SU-DHL-6 (cell line): ENCODE results near the gene PDC.

Source experiments
- H2AFZ ChIP-seq: fragments of 200-600 bp; sonication (generic); 2 replicates; pipeline ENCODE4 v1.6.1; 2014; ENCODE audit warnings: low read depth, mild to moderate bottlenecking, moderate library complexity, mixed read lengths, antibody characterized with exemption, low read length; ENCODE audit not compliant: severe bottlenecking
- H3F3A ChIP-seq: fragments of 200-600 bp; shearing (Covaris generic); 2 replicates; pipeline ENCODE4 v1.6.0; 2016; ENCODE audit warnings: antibody characterized with exemption, mild to moderate bottlenecking; ENCODE audit not compliant: insufficient read depth
- H3K27ac ChIP-seq: fragments of 200-600 bp; sonication (generic); 2 replicates; pipeline ENCODE4 v1.5.1; 2016; ENCODE audit warnings: low read depth, mild to moderate bottlenecking, low read length, moderate library complexity, mixed read lengths
- H3K27me3 ChIP-seq: fragments of 200-600 bp; sonication (generic), shearing (Covaris generic); 2 replicates; pipeline ENCODE4 v1.6.0; 2014; ENCODE audit warnings: mild to moderate bottlenecking, low read length
- H3K36me3 ChIP-seq: fragments of 200-600 bp; sonication (generic); 2 replicates; pipeline ENCODE4 v1.6.1; 2014; ENCODE audit warnings: mild to moderate bottlenecking, low read length, mixed read lengths
- H3K4me2 ChIP-seq: fragments of 300-600, 200-600 bp; shearing (Covaris generic), sonication (generic); 2 replicates; pipeline ENCODE4 v1.6.0; 2014; ENCODE audit warnings: low read length, low read depth, mild to moderate bottlenecking; ENCODE audit not compliant: poor library complexity, severe bottlenecking
- H3K4me3 ChIP-seq: fragments of 200-600 bp; sonication (generic); 2 replicates; pipeline ENCODE4 v1.5.1; 2014; ENCODE audit warnings: antibody characterized with exemption, low read length, mild to moderate bottlenecking, mixed read lengths; ENCODE audit not compliant: insufficient read depth, poor library complexity, severe bottlenecking
- H3K79me2 ChIP-seq: fragments of 200-600 bp; sonication (generic); 2 replicates; pipeline ENCODE4 v1.6.1; 2014; ENCODE audit warnings: mild to moderate bottlenecking, low read length, moderate library complexity; ENCODE audit not compliant: insufficient read depth
- H3K9ac ChIP-seq: fragments of 200-600 bp; sonication (generic); 2 replicates; pipeline ENCODE4 v1.7.0; 2014; ENCODE audit warnings: mild to moderate bottlenecking, low read length
- H3K9me2 ChIP-seq: fragments of 200-600 bp; sonication (generic); replicated peaks from 2 replicates; pipeline ENCODE4 v1.6.1; 2014; ENCODE audit warnings: low read length; ENCODE audit not compliant: insufficient read depth
- H3K9me3 ChIP-seq: fragments of 200-600 bp; sonication (generic); 2 replicates; pipeline ENCODE4 v1.6.1; 2014; ENCODE audit warnings: low read length, mixed read lengths; ENCODE audit not compliant: insufficient read depth
- H4K20me1 ChIP-seq: fragments of 200-600 bp; sonication (generic); 2 replicates; pipeline ENCODE4 v1.6.1; 2014; ENCODE audit warnings: low read depth, mild to moderate bottlenecking, antibody characterized with exemption, low read length, moderate library complexity, mixed read lengths
- EZH2phosphoT487 ChIP-seq: fragments of 200-600 bp; sonication (generic), shearing (Covaris generic); conservative IDR thresholded peaks from 2 replicates; pipeline ENCODE4 v1.6.1; 2018; ENCODE audit warnings: mild to moderate bottlenecking, antibody characterized with exemption, low read length, moderate library complexity, mixed read lengths
- TF ChIP-seq, protein P1 (sequence below): fragments of 200-600 bp; sonication (generic); IDR thresholded peaks from one replicate; pipeline ENCODE4 v1.5.1; 2017; ENCODE audit warnings: antibody characterized with exemption, mild to moderate bottlenecking, low read length, moderate library complexity; ENCODE audit not compliant: insufficient read depth, poor library complexity, severe bottlenecking

Gene PDC

DNA sequence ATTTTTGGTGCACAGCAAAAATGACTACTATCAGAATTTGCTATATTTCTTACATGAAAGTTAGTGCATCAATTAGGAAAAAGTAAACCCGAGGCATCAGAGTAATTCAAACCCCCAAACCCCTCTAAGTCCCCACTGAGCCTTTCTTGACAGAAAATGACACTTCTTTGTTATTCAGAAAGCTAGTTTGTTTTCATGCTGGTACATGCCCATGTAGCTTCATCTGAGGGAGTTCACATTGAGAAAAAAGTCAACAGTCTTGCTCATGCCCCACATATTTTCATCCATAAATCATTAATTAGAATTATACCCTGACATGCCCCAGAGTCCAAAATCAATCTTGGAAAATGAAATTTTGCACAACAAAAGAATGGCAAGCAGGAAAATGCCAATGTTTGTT is 39.9 kb upstream of the PDC start:
- Histone ChIP-seq H3K9me3 (no peaks in the 10 kb centered on the region), H3K9ac (no peak overlapping the region), H3K79me2 (no peaks in the 10 kb centered on the region), H4K20me1 (no peaks in the 10 kb centered on the region), H3K27ac (no peak overlapping the region), H3K36me3 (no peaks in the 10 kb centered on the region), H3K4me3 (no peak overlapping the region), H3K4me2 (no peak overlapping the region), H3K27me3 (no peaks in the 10 kb centered on the region), H3K9me2 (no peaks in the 10 kb centered on the region), H3F3A (no peaks in the 10 kb centered on the region), H2AFZ (no peak overlapping the region)
- TF ChIP-seq EZH2phosphoT487 = no peak
- TF ChIP-seq, protein P1, sequence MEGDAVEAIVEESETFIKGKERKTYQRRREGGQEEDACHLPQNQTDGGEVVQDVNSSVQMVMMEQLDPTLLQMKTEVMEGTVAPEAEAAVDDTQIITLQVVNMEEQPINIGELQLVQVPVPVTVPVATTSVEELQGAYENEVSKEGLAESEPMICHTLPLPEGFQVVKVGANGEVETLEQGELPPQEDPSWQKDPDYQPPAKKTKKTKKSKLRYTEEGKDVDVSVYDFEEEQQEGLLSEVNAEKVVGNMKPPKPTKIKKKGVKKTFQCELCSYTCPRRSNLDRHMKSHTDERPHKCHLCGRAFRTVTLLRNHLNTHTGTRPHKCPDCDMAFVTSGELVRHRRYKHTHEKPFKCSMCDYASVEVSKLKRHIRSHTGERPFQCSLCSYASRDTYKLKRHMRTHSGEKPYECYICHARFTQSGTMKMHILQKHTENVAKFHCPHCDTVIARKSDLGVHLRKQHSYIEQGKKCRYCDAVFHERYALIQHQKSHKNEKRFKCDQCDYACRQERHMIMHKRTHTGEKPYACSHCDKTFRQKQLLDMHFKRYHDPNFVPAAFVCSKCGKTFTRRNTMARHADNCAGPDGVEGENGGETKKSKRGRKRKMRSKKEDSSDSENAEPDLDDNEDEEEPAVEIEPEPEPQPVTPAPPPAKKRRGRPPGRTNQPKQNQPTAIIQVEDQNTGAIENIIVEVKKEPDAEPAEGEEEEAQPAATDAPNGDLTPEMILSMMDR = no peak

DNA sequence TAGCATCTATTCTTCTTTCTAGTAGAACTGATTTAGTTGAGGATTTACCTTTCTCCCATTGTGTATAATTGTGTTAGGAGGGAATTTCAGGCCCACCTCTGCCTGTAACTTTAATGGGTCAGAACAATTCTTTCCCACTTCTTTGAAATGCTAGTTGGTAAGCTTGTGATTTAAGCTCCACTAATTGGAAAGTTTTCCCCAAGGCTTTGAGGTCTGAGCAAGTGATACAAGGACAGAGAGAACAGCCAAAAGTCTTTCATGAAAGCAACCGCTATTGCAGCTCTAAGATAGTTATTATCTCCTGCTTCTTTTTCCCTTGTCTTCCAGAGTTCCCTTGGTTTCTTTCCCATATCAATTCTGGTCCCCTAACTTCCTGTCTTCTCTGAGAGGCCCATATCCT is 38.7 kb upstream of the PDC start:
- no peak overlapping the region for H3K4me2 ChIP-seq
- H3K9ac ChIP-seq = no peak overlapping the region
- H3K9me3 ChIP-seq = no peaks in the 10 kb centered on the region
- H3K36me3 ChIP-seq = no peaks in the 10 kb centered on the region
- no peaks in the 10 kb centered on the region for H3F3A ChIP-seq
- H4K20me1 ChIP-seq = no peaks in the 10 kb centered on the region
- H3K27ac ChIP-seq = no peak overlapping the region
- no peaks in the 10 kb centered on the region for H3K27me3 ChIP-seq
- no peaks in the 10 kb centered on the region for H3K79me2 ChIP-seq
- no peak overlapping the region for H2AFZ ChIP-seq
- no peaks in the 10 kb centered on the region for H3K9me2 ChIP-seq
- no peak for TF ChIP-seq EZH2phosphoT487
- TF ChIP-seq, protein P1 = no peak
- H3K4me3 ChIP-seq = no peak overlapping the region

DNA sequence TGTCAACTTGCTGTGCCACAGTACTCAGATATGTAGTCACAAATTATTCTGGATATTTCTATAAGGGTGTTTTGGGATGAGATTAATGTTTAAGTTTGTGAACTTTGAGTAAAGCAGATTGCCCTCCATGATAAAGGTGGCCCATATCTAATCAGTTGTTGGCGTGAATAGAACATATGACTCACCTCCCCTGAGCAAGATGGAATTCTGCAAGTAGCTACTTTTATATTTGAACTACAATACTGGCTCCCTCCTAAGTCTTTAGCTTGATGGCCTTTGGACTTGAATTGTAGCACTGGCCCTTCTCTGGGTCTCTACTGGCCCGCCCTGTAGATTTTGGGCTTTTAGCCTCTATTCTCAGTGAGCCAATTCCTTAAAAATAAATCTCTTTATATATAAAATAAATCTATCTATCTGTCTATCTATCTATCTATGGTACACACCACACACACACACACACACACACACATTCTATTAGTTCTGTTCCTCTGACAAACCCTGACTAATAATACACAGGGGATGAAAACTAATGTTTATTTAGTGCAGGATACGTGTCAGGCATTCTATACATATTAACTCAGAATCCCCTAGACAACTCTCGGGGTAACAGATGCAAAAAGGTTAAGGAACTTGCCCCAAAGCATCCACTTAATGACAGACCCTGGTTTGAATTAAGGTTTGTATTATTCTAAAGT is 37.9 kb upstream of the PDC start:
- H3K9ac ChIP-seq = no peak overlapping the region
- no peaks in the 10 kb centered on the region for H4K20me1 ChIP-seq
- H3K79me2 ChIP-seq = no peaks in the 10 kb centered on the region
- H3K36me3 ChIP-seq = no peaks in the 10 kb centered on the region
- no peaks in the 10 kb centered on the region for H3K9me2 ChIP-seq
- H3K27ac ChIP-seq = no peak overlapping the region
- TF ChIP-seq, protein P1 = no peak
- TF ChIP-seq EZH2phosphoT487 = no peak
- H3K9me3 ChIP-seq = no peaks in the 10 kb centered on the region
- H3K27me3 ChIP-seq = no peaks in the 10 kb centered on the region
- no peak overlapping the region for H3K4me3 ChIP-seq
- no peak overlapping the region for H2AFZ ChIP-seq
- H3F3A ChIP-seq = no peaks in the 10 kb centered on the region
- no peak overlapping the region for H3K4me2 ChIP-seq
